K562 (cell line): ENCODE measurements around the gene TRMT112. TPM values are rescaled to one million over a fixed set of nuclear protein-coding genes. Genes with fewer than 3 reads are reported as not detected.

Source experiments
- CREB3 ChIP-seq: fragments of 450-650 bp; conservative IDR thresholded peaks from 2 replicates; pipeline ENCODE4 v1.6.1; 2016; ENCODE audit warnings: missing genetic modification characterization, low read depth, mild to moderate bottlenecking, missing compliant biosample characterization, moderate library complexity
- CTBP1 ChIP-seq: fragments of 450-650 bp; IDR thresholded peaks from 2 replicates; pipeline ENCODE4 v1.6.1; 2016; ENCODE audit warnings: borderline replicate concordance
- DEAF1 ChIP-seq: fragments of 450-650 bp; formaldehyde crosslinking; IDR thresholded peaks from 2 replicates; pipeline ENCODE4 v1.4.0; 2020; ENCODE audit warnings: mild to moderate bottlenecking, moderate library complexity
- FOXP1 ChIP-seq: sonication (generic); formaldehyde crosslinking; IDR thresholded peaks from 2 replicates; pipeline ENCODE4 v1.8.0; 2022; ENCODE audit warnings: mild to moderate bottlenecking, missing genetic modification reagents
- MAZ ChIP-seq, 2 experiments: fragments of 450-650 bp in 1 of 2; sonication (generic) in 1 of 2; formaldehyde crosslinking; IDR thresholded peaks in 1 of 2; conservative IDR thresholded peaks in 1 of 2; 2 replicates each; pipeline versions ENCODE4 v1.4.0 to v1.5.0; 2020; ENCODE audit warnings: mild to moderate bottlenecking in 1 of 2, missing genetic modification reagents in 1 of 2
- NFRKB ChIP-seq: fragments of 450-650 bp; IDR thresholded peaks from 2 replicates; pipeline ENCODE4 v1.6.1; 2016; ENCODE audit warnings: low read depth
- NR2C1 ChIP-seq, 2 experiments: fragments of 450-650 bp; IDR thresholded peaks; 2 replicates each; pipeline ENCODE4 v1.6.1; 2017; ENCODE audit warnings: mild to moderate bottlenecking in 2 of 2, antibody characterized with exemption in 1 of 2, inconsistent platforms in 1 of 2, missing compliant biosample characterization in 1 of 2, missing genetic modification characterization in 1 of 2
- PHF8 ChIP-seq: fragments of 200-600 bp; sonication (generic); IDR thresholded peaks from 2 replicates; pipeline ENCODE4 v1.6.1; 2012; ENCODE audit warnings: mixed run types, mild to moderate bottlenecking, inconsistent platforms, low read length, moderate library complexity, borderline replicate concordance
- PRPF4 ChIP-seq: fragments of 200-400 bp; formaldehyde crosslinking; IDR thresholded peaks from one replicate; pipeline ENCODE4 v1.6.1; 2017; ENCODE audit warnings: low read length, low read depth, mild to moderate bottlenecking; ENCODE audit not compliant: insufficient read depth, poor library complexity, severe bottlenecking
- SLC30A9 ChIP-seq: fragments of 250-450 bp; sonication (Bioruptor Pico); IDR thresholded peaks from 2 replicates; pipeline ENCODE4 v1.8.0; 2022; ENCODE audit warnings: mild to moderate bottlenecking, moderate library complexity
- SMARCA5 ChIP-seq: fragments of 450-650 bp; IDR thresholded peaks from 2 replicates; pipeline ENCODE4 v1.6.1; 2016
- SRSF9 ChIP-seq: fragments of 200-400 bp; formaldehyde crosslinking; IDR thresholded peaks from 2 replicates; pipeline ENCODE4 v1.6.1; 2017; ENCODE audit warnings: low read depth, low read length, borderline replicate concordance
- THAP12 ChIP-seq: fragments of 250-450 bp; sonication (Bioruptor Pico); IDR thresholded peaks from 2 replicates; pipeline ENCODE4 v1.9.0; 2021; ENCODE audit warnings: mild to moderate bottlenecking, inconsistent platforms
- ZBTB2 ChIP-seq: fragments of 450-650 bp; IDR thresholded peaks from 2 replicates; pipeline ENCODE4 v1.6.1; 2016; ENCODE audit warnings: antibody characterized with exemption
- ZNF408 ChIP-seq: fragments of 250-450 bp; sonication (Bioruptor Pico); IDR thresholded peaks from 2 replicates; pipeline ENCODE4 v1.4.0; 2020; ENCODE audit warnings: low read depth, mild to moderate bottlenecking, moderate library complexity
- ZNF518B ChIP-seq: fragments of 250-450 bp; sonication (Bioruptor Pico); IDR thresholded peaks from 2 replicates; pipeline ENCODE4 v1.5.0; 2021; ENCODE audit warnings: mild to moderate bottlenecking, moderate library complexity
- polyA plus RNA-seq, 8 experiments: library from polyadenylated mRNA; depleted of rRNA in 4 of 8; stranded (reverse) in 5 of 8; unstranded in 3 of 8; fragments of >200 nt; fragmentation: Nextera tagmentation in 2 of 8; fragmentation: Illumina TruSeq in 1 of 8; extraction: Ambion mirVana in 2 of 8; extraction: Trizol in 1 of 8; gene quantifications; 2 replicates each; pipeline versions ENCODE4 v1.2.1 to v1.2.3, GENCODE V29; 2011 to 2014; ENCODE audit warnings: inconsistent platforms in 1 of 8, missing spikeins in 1 of 8
- total RNA-seq, 7 experiments: library from RNA; depleted of rRNA in 6 of 7; stranded (reverse); fragments of >200 nt in 6 of 7; fragmentation: Illumina TruSeq in 2 of 7; extraction: Trizol in 2 of 7; gene quantifications; 2 replicates each; pipeline versions ENCODE4 v1.2.1 to v1.2.3, GENCODE V29; 2011 to 2021; ENCODE audit warnings: low replicate concordance in 1 of 7

TRMT112 gene
- total and polyA plus RNA-seq, 9 of the 15 experiments (the other 6 are each of a cell fraction or from before 2014, with no cell fraction given) = 162 to 444 (median 300) TPM

GRCh38 chr11:64317961-64318765 is 804 bp upstream of the TRMT112 start, which contains the start of gene PRDX5 (continued):
- TF ChIP-seq ZNF518B (CRISPR knock-in tag) = no peak
- TF ChIP-seq CTBP1 = peak; percentile 93
- peak; percentile 64; the same call in 1 of the 2 replicates for TF ChIP-seq SMARCA5
- TF ChIP-seq THAP12 (CRISPR knock-in tag) = peak; percentile 86
- TF ChIP-seq NFRKB = no peak; the same call in 1 of the 2 replicates
- peak; percentile 70; the same call in 1 of the 2 replicates for TF ChIP-seq PHF8
- TF ChIP-seq NR2C1 (IDR thresholded peaks at IDR 0.05) = no peak
- no peak for TF ChIP-seq NR2C1 (tag; IDR thresholded peaks at IDR 0.05)
- TF ChIP-seq DEAF1 (CRISPR knock-in tag) = peak; percentile 74
- no peak for TF ChIP-seq FOXP1 (CRISPR knock-in tag)
- TF ChIP-seq ZBTB2 = peak; percentile 93
- no peak for TF ChIP-seq PRPF4
- 0 out of 2 replicates have a peak, but pooled peaks have one; percentile 3 for TF ChIP-seq CREB3 (tag)
- no peak for TF ChIP-seq SLC30A9 (CRISPR knock-in tag)
- TF ChIP-seq SRSF9 = no peak
- peak; percentile 54 to 89; a peak in 3 of 4 replicates for TF ChIP-seq MAZ (CRISPR knock-in tag; conservative IDR thresholded peaks at IDR 0.05 in 1 of 2, IDR thresholded peaks at IDR 0.05 in 1 of 2)
- no peak for TF ChIP-seq ZNF408
